Breast epithelium (tissue), 4 donors: Measurements from ENCODE around the gene RNF186. TPM values are rescaled to one million over a fixed set of nuclear protein-coding genes. Genes with fewer than 3 reads are reported as not detected.

Experiments
- DNase-seq, 2 donors: peaks; one replicate each; pipeline ENCODE4 v3.0.0-alpha.2; 2019; ENCODE audit warnings: low spot score in 2 of 2
- H3K27ac ChIP-seq, 2 donors: fragments of 200-600 bp; sonication (generic) in 1 of 2; one replicate each; pipeline ENCODE4 v1.5.1; 2016 to 2019; ENCODE audit warnings: mild to moderate bottlenecking in 1 of 2
- H3K27me3 ChIP-seq, 2 donors: fragments of 200-600 bp; sonication (generic) in 1 of 2; one replicate each; pipeline versions ENCODE4 v1.5.1 to v1.6.0; 2017 to 2019; ENCODE audit warnings: control low read depth in 1 of 2, mild to moderate bottlenecking in 1 of 2
- H3K36me3 ChIP-seq: fragments of 200-600 bp; one replicate; pipeline ENCODE4 v1.5.1; 2019
- H3K4me1 ChIP-seq, 2 donors: fragments of 200-600 bp; sonication (generic); one replicate each; pipeline ENCODE4 v1.5.1; 2016 to 2019; ENCODE audit warnings: control low read depth in 1 of 2
- H3K4me3 ChIP-seq, 3 donors: fragments of 200-600 bp; sonication (generic); 1 replicate in 2 of 3; 2 replicates in 1 of 3; pipeline ENCODE4 v1.5.1; 2016 to 2019; ENCODE audit warnings: mild to moderate bottlenecking in 3 of 3, moderate library complexity in 2 of 3
- H3K9me3 ChIP-seq, 2 donors: fragments of 200-600 bp; sonication (generic) in 1 of 2; one replicate each; pipeline ENCODE4 v1.5.1; 2016 to 2019; ENCODE audit warnings: control low read depth in 1 of 2
- CTCF ChIP-seq, 3 donors: fragments of 450-650 bp; IDR thresholded peaks; one replicate each; pipeline ENCODE4 v1.5.1; 2016 to 2017; ENCODE audit warnings: antibody characterized with exemption in 3 of 3, mild to moderate bottlenecking in 3 of 3, moderate library complexity in 3 of 3
- POLR2A ChIP-seq: fragments of 450-650 bp; IDR thresholded peaks from one replicate; pipeline ENCODE4 v1.6.1; 2016; ENCODE audit warnings: antibody characterized with exemption, mild to moderate bottlenecking, moderate library complexity
- POLR2AphosphoS5 ChIP-seq, 3 donors: sonication (generic); formaldehyde crosslinking; IDR thresholded peaks; one replicate each; pipeline ENCODE4 v1.6.1; 2017; ENCODE audit warnings: antibody characterized with exemption in 3 of 3
- intact Hi-C: fragments of 100-400 bp; cut with DNase I; formaldehyde crosslinking; loops from one replicate; pipeline ENCODE4 v1.15.1; 2023; ENCODE audit warnings: low total_unique reads
- total RNA-seq, 3 donors: library from RNA; depleted of rRNA; stranded (reverse); fragments of >200 nt; gene quantifications; one replicate each; pipeline ENCODE4 v1.1.0, GENCODE V29; 2016

Gene RNF186
- total RNA-seq, 3 donors from 2014 or later = 0.44 to 4.3 TPM; not detected in 1

GRCh38 chr1:19773485-19773884, 41.6 kb downstream of the RNF186 start:
- Histone ChIP-seq H3K4me1 (no peaks in the 10 kb centered on the region), H3K27me3 (no peaks in the 10 kb centered on the region), H3K4me3 (no peak overlapping the region), H3K9me3 (no peaks in the 10 kb centered on the region), H3K27ac (no peak overlapping the region), H3K36me3 (no peaks in the 10 kb centered on the region)
- no peak for DNase-seq
- TF ChIP-seq POLR2A (no peak), POLR2AphosphoS5 (IDR thresholded peaks at IDR 0.05) (no peak), CTCF (IDR thresholded peaks at IDR 0.05) (no peak)
- intact Hi-C loops = no loop called here

DNA sequence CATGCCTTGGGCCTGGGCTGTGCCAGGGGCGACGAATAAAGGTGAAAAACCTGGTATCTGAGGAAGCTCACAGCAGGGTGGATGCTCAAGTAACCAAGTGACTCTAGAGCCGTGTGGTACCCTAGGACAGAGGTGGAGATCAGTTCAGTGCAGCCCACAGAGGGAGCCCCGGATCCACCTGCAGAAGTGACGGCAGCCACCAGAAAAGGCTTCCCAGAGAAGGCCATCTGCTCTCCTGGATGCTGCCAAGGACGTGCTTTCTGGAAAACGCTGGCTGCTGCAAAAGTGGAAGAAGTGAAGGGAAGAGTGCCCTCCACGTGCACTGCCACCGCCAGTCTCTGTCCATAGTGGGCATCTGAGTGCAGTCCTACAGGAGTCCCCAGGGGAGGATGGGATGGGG, 43.0 kb downstream of the RNF186 start:
- no peaks in the 10 kb centered on the region for H3K9me3 ChIP-seq

GRCh38 chr1:19771350-19771749, 43.7 kb downstream of the RNF186 start:
- no peaks in the 10 kb centered on the region for H3K9me3 ChIP-seq
- intact Hi-C loops = no loop called here
- TF ChIP-seq CTCF (IDR thresholded peaks at IDR 0.05) (no peak), POLR2AphosphoS5 (IDR thresholded peaks at IDR 0.05) (no peak), POLR2A (no peak)
- no peak overlapping the region for H3K27ac ChIP-seq
- H3K4me1 ChIP-seq = no peaks in the 10 kb centered on the region
- H3K36me3 ChIP-seq = no peaks in the 10 kb centered on the region
- H3K4me3 ChIP-seq = no peak overlapping the region
- H3K27me3 ChIP-seq = no peaks in the 10 kb centered on the region
- no peak for DNase-seq

More for the DNA sequence above, 43.0 kb downstream of the RNF186 start:
- no peaks in the 10 kb centered on the region for H3K36me3 ChIP-seq
- DNase-seq = no peak
- no peaks in the 10 kb centered on the region for H3K27me3 ChIP-seq
- no peak overlapping the region for H3K4me3 ChIP-seq
- intact Hi-C loops = no loop called here
- H3K27ac ChIP-seq = no peak overlapping the region
- H3K4me1 ChIP-seq = no peaks in the 10 kb centered on the region
- TF ChIP-seq POLR2AphosphoS5 (IDR thresholded peaks at IDR 0.05) (no peak), CTCF (IDR thresholded peaks at IDR 0.05) (no peak), POLR2A (no peak)

GRCh38 chr1:19770436-19771190, 44.5 kb downstream of the RNF186 start:
- no peak for DNase-seq
- TF ChIP-seq CTCF (IDR thresholded peaks at IDR 0.05) (no peak), POLR2A (no peak), POLR2AphosphoS5 (IDR thresholded peaks at IDR 0.05) (no peak)
- no peaks in the 10 kb centered on the region for H3K4me1 ChIP-seq
- no peaks in the 10 kb centered on the region for H3K27me3 ChIP-seq
- H3K27ac ChIP-seq = peak overlapping the region in 1 of 2 donors; percentile 14
- H3K36me3 ChIP-seq = no peaks in the 10 kb centered on the region
- intact Hi-C loops = no loop called here
- H3K4me3 ChIP-seq = no peak overlapping the region
- H3K9me3 ChIP-seq = no peaks in the 10 kb centered on the region

GRCh38 chr1:19769211-19769932, 45.7 kb downstream of the RNF186 start:
- intact Hi-C loops = no loop called here
- DNase-seq = no peak
- TF ChIP-seq POLR2AphosphoS5 (IDR thresholded peaks at IDR 0.05) (no peak), CTCF (IDR thresholded peaks at IDR 0.05) (no peak), POLR2A (no peak)

More at GRCh38 chr1:19769211-19769932, 45.7 kb downstream of the RNF186 start:
- no peak overlapping the region for H3K4me3 ChIP-seq
- H3K4me1 ChIP-seq = no peaks in the 10 kb centered on the region
- no peaks in the 10 kb centered on the region for H3K36me3 ChIP-seq
- H3K27ac ChIP-seq = peak overlapping the region in 1 of 2 donors; percentile 3
- H3K27me3 ChIP-seq = no peaks in the 10 kb centered on the region
- no peaks in the 10 kb centered on the region for H3K9me3 ChIP-seq
